K562 (cell line): ENCODE measurements around the gene CCDC183. TPM values are rescaled to one million over a fixed set of nuclear protein-coding genes. Genes with fewer than 3 reads are reported as not detected.

Experiments used
- FOXK1 ChIP-seq: sonication (generic); formaldehyde crosslinking; IDR thresholded peaks from 2 replicates; pipeline ENCODE4 v1.8.0; 2022; ENCODE audit warnings: missing genetic modification reagents, mild to moderate bottlenecking, borderline replicate concordance
- GABPB1 ChIP-seq: sonication (generic); formaldehyde crosslinking; IDR thresholded peaks from 2 replicates; pipeline ENCODE4 v1.8.0; 2022; ENCODE audit warnings: mild to moderate bottlenecking, missing genetic modification reagents
- MYNN ChIP-seq, 2 experiments: sonication (generic); formaldehyde crosslinking in 1 of 2; IDR thresholded peaks; 2 replicates each; pipeline versions ENCODE4 v1.5.0 to v1.6.1; 2016 to 2020; ENCODE audit warnings: antibody characterized with exemption in 1 of 2, missing genetic modification reagents in 1 of 2
- RFX1 ChIP-seq: fragments of 450-650 bp; IDR thresholded peaks from 2 replicates; pipeline ENCODE4 v1.6.1; 2016; ENCODE audit warnings: mild to moderate bottlenecking, moderate library complexity
- SREBF2 ChIP-seq: sonication (generic); formaldehyde crosslinking; IDR thresholded peaks from 2 replicates; pipeline ENCODE4 v1.4.0; 2020; ENCODE audit warnings: mild to moderate bottlenecking, missing genetic modification reagents
- SRF ChIP-seq, 2 experiments: fragments of 250-450, 450-650 bp in 1 of 2; sonication (Bioruptor Pico) in 1 of 2; sonication (generic) in 1 of 2; formaldehyde crosslinking; IDR thresholded peaks; 2 replicates each; pipeline versions ENCODE4 v1.5.0 to v1.5.1; 2020 to 2022; ENCODE audit warnings: mild to moderate bottlenecking in 1 of 2, missing genetic modification reagents in 1 of 2
- SRSF1 ChIP-seq: fragments of 200-400 bp; formaldehyde crosslinking; IDR thresholded peaks from 2 replicates; pipeline ENCODE4 v1.6.1; 2017; ENCODE audit warnings: mild to moderate bottlenecking, low read depth, low read length, moderate library complexity
- TFAM ChIP-seq: fragments of 250-450 bp; sonication (Bioruptor Pico); conservative IDR thresholded peaks from 2 replicates; pipeline ENCODE4 v1.5.0; 2021; ENCODE audit warnings: mild to moderate bottlenecking, moderate library complexity
- ZKSCAN1 ChIP-seq: fragments of 150-350 bp; IDR thresholded peaks from 2 replicates; pipeline ENCODE4 v1.6.1; 2016; ENCODE audit warnings: low read depth, low read length
- ZNF274 ChIP-seq: IDR thresholded peaks from 2 replicates; pipeline ENCODE4 v1.6.1; 2011; ENCODE audit warnings: low read depth, mild to moderate bottlenecking, low read length, moderate library complexity, borderline replicate concordance
- ZNF644 ChIP-seq: fragments of 200-800 bp; sonication (Bioruptor generic); IDR thresholded peaks from 2 replicates; pipeline ENCODE4 v1.6.1; 2016; ENCODE audit warnings: low read depth, missing genetic modification characterization, missing compliant biosample characterization
- ZNF764 ChIP-seq: fragments of 250-450 bp; sonication (Bioruptor Pico); IDR thresholded peaks from 2 replicates; pipeline ENCODE4 v1.4.0; 2020; ENCODE audit warnings: low read depth, mild to moderate bottlenecking, moderate library complexity
- polyA plus RNA-seq, 8 experiments: library from polyadenylated mRNA; depleted of rRNA in 4 of 8; stranded (reverse) in 5 of 8; unstranded in 3 of 8; fragments of >200 nt; fragmentation: Nextera tagmentation in 2 of 8; fragmentation: Illumina TruSeq in 1 of 8; extraction: Ambion mirVana in 2 of 8; extraction: Trizol in 1 of 8; gene quantifications; 2 replicates each; pipeline versions ENCODE4 v1.2.1 to v1.2.3, GENCODE V29; 2011 to 2014; ENCODE audit warnings: inconsistent platforms in 1 of 8, missing spikeins in 1 of 8
- total RNA-seq, 7 experiments: library from RNA; depleted of rRNA in 6 of 7; stranded (reverse); fragments of >200 nt in 6 of 7; fragmentation: Illumina TruSeq in 2 of 7; extraction: Trizol in 2 of 7; gene quantifications; 2 replicates each; pipeline versions ENCODE4 v1.2.1 to v1.2.3, GENCODE V29; 2011 to 2021; ENCODE audit warnings: low replicate concordance in 1 of 7
- TF ChIP-seq, protein P1 (sequence below): fragments of 450-650 bp; IDR thresholded peaks from 2 replicates; pipeline ENCODE4 v1.6.1; 2016; ENCODE audit warnings: mild to moderate bottlenecking
- TF ChIP-seq, protein P2 (sequence below): fragments of 450-650 bp; IDR thresholded peaks from 2 replicates; pipeline ENCODE4 v1.6.1; 2017; ENCODE audit warnings: mild to moderate bottlenecking, moderate library complexity
- TF ChIP-seq, protein P3 (sequence below): fragments of 450-650 bp; IDR thresholded peaks from 2 replicates; pipeline ENCODE4 v1.6.1; 2016; ENCODE audit warnings: borderline replicate concordance
- TF ChIP-seq, protein P4 (sequence below): sonication (generic); formaldehyde crosslinking; IDR thresholded peaks from 2 replicates; pipeline ENCODE4 v1.8.1; 2023; ENCODE audit warnings: mild to moderate bottlenecking, missing genetic modification reagents, moderate library complexity
- TF ChIP-seq, protein P5 (sequence below), 2 experiments: IDR thresholded peaks; 2 replicates each; pipeline ENCODE4 v1.6.1; 2012; ENCODE audit warnings: improper control_type of control experiment in 2 of 2, low read depth in 2 of 2, low read length in 2 of 2, borderline replicate concordance in 1 of 2

CCDC183 gene
- total and polyA plus RNA-seq, 9 of the 15 experiments (the other 6 are each of a cell fraction or from before 2014, with no cell fraction given): 0.21 to 0.60 (median 0.29) TPM; not detected in 4

DNA sequence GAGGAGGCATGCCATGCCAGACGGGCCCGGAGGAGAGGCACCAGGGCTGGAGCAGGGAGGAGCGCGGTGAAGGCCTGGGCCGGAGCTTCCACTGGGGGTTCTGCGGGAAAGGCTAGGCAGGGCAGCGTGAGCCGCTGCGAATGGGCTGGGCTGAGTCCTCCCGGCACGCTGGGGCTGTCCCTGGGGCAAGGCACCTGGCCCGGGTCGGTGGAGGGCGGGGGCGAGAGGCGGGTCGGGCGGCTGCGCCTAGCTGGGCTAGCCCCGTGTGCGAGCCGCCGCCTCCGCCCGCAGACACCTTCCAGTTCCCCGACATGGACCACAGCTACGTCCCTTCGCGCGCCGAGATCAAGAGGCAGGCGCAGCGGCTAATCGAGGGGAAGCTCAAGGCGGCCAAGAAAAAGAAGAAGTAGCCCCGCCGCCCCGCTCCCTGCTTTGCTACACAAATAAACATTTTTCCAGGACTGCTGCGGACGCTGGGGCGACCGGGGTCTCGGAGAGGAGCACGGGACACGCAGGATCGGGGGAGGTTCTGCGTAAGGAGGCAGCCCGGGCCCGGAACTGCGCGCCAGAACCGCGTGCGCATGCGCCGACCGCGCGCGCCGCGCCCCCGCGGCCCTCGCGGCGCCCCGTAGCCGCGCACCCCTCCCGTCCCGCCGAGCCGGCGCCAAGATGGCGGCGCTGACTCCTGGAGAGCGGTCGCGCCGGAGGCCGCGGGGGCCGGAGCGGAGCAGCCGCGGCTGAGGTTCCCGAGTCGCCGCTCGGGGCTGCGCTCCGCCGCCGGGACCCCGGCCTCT lies 11.3 kb downstream of the CCDC183 start, which contains the start of gene RABL6 (continued):
- TF ChIP-seq ZNF644 (no peak), SRF (CRISPR knock-in tag; IDR thresholded peaks at IDR 0.05) (no peak), ZNF274 (no peak), GABPB1 (CRISPR knock-in tag) (peak; percentile 51), RFX1 (no peak), SREBF2 (no peak), MYNN (IDR thresholded peaks at IDR 0.05) (no peak), MYNN (CRISPR knock-in tag; IDR thresholded peaks at IDR 0.05) (no peak), ZKSCAN1 (no peak), ZNF764 (CRISPR knock-in tag) (no peak), FOXK1 (CRISPR knock-in tag) (no peak), TFAM (CRISPR knock-in tag) (no peak), SRSF1 (no peak)
- TF ChIP-seq, protein P1, sequence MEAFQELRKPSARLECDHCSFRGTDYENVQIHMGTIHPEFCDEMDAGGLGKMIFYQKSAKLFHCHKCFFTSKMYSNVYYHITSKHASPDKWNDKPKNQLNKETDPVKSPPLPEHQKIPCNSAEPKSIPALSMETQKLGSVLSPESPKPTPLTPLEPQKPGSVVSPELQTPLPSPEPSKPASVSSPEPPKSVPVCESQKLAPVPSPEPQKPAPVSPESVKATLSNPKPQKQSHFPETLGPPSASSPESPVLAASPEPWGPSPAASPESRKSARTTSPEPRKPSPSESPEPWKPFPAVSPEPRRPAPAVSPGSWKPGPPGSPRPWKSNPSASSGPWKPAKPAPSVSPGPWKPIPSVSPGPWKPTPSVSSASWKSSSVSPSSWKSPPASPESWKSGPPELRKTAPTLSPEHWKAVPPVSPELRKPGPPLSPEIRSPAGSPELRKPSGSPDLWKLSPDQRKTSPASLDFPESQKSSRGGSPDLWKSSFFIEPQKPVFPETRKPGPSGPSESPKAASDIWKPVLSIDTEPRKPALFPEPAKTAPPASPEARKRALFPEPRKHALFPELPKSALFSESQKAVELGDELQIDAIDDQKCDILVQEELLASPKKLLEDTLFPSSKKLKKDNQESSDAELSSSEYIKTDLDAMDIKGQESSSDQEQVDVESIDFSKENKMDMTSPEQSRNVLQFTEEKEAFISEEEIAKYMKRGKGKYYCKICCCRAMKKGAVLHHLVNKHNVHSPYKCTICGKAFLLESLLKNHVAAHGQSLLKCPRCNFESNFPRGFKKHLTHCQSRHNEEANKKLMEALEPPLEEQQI: no peak
- TF ChIP-seq, protein P2, sequence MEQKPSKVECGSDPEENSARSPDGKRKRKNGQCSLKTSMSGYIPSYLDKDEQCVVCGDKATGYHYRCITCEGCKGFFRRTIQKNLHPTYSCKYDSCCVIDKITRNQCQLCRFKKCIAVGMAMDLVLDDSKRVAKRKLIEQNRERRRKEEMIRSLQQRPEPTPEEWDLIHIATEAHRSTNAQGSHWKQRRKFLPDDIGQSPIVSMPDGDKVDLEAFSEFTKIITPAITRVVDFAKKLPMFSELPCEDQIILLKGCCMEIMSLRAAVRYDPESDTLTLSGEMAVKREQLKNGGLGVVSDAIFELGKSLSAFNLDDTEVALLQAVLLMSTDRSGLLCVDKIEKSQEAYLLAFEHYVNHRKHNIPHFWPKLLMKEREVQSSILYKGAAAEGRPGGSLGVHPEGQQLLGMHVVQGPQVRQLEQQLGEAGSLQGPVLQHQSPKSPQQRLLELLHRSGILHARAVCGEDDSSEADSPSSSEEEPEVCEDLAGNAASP: no peak
- TF ChIP-seq, protein P3, sequence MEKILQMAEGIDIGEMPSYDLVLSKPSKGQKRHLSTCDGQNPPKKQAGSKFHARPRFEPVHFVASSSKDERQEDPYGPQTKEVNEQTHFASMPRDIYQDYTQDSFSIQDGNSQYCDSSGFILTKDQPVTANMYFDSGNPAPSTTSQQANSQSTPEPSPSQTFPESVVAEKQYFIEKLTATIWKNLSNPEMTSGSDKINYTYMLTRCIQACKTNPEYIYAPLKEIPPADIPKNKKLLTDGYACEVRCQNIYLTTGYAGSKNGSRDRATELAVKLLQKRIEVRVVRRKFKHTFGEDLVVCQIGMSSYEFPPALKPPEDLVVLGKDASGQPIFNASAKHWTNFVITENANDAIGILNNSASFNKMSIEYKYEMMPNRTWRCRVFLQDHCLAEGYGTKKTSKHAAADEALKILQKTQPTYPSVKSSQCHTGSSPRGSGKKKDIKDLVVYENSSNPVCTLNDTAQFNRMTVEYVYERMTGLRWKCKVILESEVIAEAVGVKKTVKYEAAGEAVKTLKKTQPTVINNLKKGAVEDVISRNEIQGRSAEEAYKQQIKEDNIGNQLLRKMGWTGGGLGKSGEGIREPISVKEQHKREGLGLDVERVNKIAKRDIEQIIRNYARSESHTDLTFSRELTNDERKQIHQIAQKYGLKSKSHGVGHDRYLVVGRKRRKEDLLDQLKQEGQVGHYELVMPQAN: peak; percentile 30; the same call in 1 of the 2 replicates
- TF ChIP-seq, protein P4, sequence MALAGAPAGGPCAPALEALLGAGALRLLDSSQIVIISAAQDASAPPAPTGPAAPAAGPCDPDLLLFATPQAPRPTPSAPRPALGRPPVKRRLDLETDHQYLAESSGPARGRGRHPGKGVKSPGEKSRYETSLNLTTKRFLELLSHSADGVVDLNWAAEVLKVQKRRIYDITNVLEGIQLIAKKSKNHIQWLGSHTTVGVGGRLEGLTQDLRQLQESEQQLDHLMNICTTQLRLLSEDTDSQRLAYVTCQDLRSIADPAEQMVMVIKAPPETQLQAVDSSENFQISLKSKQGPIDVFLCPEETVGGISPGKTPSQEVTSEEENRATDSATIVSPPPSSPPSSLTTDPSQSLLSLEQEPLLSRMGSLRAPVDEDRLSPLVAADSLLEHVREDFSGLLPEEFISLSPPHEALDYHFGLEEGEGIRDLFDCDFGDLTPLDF (CRISPR knock-in tag): no peak
- TF ChIP-seq, protein P5, sequence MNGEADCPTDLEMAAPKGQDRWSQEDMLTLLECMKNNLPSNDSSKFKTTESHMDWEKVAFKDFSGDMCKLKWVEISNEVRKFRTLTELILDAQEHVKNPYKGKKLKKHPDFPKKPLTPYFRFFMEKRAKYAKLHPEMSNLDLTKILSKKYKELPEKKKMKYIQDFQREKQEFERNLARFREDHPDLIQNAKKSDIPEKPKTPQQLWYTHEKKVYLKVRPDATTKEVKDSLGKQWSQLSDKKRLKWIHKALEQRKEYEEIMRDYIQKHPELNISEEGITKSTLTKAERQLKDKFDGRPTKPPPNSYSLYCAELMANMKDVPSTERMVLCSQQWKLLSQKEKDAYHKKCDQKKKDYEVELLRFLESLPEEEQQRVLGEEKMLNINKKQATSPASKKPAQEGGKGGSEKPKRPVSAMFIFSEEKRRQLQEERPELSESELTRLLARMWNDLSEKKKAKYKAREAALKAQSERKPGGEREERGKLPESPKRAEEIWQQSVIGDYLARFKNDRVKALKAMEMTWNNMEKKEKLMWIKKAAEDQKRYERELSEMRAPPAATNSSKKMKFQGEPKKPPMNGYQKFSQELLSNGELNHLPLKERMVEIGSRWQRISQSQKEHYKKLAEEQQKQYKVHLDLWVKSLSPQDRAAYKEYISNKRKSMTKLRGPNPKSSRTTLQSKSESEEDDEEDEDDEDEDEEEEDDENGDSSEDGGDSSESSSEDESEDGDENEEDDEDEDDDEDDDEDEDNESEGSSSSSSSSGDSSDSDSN (IDR thresholded peaks at IDR 0.05; ENCODE audit: borderline replicate concordance in 1 of 2, low read depth in 2 of 2, low read length in 2 of 2): peak in 1 of 2 experiments; percentile 55; a peak in 1 of 4 replicates
